Activated CD4-positive, alpha-beta T cell treated with anti-CD3 and anti-CD28 coated beads, Interleukin-2, amount 50 U/mL, for 1 hour (primary cell): ENCODE results near the gene ELMOD3.
A peak's percentile ranks its signal among the peaks of the same experiment; 100 is the strongest.
"Not testable (repeated sequence)": the region's sequence is repeated elsewhere in the genome, so short reads cannot be mapped to it uniquely, and the experiment has no call there.

Source experiments
- DNase-seq: peaks from one replicate; pipeline ENCODE4 v3.0.0-alpha.2; 2020

ELMOD3 gene

DNA sequence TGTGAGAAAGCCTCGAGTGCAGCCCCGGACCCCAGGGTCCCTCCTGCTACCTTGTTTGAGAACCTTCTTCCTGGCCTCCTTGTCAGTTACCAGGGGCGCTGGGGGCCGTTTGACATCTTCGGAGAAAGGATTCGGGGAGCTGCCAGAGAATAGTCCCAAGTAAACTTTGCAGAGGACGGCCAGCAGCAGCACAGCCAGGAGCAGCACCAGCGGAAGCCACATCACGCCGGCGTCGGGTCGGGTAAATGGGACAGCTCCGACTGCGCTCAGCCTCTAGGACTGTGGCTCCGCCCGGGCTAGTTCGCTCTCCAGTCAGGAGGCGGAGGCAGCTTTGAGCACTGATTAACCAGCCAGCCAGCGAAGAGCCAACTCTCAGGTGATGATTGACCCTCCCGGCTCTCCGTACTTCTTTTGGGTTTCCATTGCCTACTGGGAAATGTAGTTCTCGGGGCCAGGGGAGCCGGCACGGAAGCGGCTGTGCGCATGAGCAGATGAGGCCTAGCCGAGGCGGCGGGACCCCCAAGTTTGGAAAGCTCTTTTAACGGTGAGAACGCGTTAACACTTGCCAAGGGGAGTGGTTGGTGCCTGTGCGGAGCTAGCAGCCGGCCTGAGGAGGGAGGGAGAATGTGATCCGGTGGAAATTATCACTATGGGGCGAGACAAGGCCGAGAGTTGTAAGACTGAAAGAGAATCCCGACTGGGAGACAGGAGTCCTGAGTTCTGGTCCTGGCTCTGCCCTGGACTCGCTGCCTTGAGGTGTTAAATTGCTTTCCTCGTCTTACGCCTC, at the start of gene ELMOD3, which contains the start of gene RETSAT:
Gene ELMOD3, plus strand, starts transcription at position 484 of the 787 bp plus-strand sequence. CDS start 2,430 bp downstream, outside the sequence.
Gene RETSAT, minus strand, starts transcription at position 243 of the 787 bp plus-strand sequence. Its CDS starts 21 bp downstream, at position 222.
- peak; percentile 94 for DNase-seq

DNA sequence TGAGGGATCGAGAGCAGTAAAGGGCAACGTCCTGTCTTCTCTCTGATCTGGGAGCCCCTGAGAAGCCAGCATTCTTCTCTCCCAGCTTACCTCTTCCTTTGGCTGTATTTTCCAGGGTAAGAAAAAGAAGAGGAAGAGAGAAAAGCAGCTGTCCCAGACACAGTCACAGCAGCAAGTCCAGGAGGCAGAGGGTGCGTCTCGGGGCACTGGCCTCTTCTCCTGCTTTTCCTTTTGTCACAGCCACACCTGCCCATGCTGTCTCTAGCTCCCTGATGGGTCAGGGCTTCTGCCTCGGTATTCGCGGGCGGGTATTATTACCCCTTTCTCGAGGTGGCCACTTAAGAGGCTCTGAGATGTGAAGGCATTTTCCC, 47.1 kb upstream of the ELMOD3 start:
- no peak for DNase-seq

- no peak for DNase-seq
Observed at GRCh38 chr2:85308201-85308600, 46.4 kb upstream of the ELMOD3 start.

DNA sequence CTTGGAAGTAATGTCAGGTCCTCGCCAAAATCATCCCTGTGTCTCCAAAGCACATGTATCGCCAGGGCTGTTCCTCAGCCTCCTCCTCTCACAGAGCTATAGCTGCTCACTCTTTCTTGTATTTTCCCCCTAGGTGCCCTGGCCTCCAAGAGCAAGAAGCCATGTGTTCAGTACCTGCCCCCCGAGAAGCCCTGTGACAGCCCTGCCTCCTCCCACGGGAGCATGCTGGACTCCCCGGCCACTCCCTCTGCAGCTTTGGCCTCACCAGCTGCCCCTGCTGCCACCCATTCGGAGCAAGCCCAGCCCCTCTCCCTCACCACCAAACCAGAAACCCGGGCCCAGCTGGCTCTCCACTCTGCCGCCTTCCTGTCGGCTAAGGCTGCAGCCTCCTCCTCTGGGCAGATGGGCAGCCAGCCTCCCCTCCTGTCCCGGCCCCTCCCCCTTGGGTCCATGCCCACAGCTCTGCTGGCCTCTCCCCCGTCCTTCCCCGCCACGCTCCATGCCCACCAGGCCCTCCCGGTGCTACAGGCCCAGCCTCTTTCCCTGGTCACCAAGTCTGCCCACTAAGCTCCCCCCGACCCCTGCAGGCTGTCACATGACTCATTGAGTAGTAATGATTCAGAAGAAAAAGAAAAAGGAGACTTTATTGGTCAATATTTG, 45.5 kb upstream of the ELMOD3 start:
- no peak for DNase-seq

DNA sequence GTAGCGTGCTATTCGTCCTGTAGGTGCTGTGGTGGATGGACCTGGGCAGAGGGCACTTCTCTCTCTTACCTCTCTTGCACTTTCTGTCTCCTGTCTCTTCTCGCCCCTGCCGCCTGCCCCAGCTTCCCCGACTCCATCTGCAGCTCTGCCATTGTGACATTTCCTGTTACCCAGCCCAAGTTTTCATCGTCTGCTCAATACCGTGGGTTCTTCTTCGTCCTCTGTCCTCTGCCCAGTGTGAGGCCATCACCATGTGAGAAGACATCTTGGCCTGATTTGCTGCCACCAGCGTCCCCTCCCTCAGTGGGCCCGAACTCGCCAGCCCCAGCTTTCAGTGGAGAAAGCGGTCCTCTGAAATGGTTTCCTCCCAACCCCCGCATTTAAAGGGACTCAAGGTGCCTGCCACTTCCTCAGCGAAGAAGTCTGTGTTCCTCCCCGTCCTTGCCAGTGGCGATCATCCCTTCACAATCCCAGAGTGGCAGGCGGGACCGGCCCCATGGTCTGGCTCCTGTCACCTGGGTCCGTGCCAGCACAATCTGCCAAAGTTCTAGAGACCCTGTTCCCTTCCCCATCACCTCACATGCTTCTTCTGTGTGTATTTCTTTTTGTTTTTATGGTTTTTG, 44.8 kb upstream of the ELMOD3 start:
- DNase-seq, result no peak

DNA sequence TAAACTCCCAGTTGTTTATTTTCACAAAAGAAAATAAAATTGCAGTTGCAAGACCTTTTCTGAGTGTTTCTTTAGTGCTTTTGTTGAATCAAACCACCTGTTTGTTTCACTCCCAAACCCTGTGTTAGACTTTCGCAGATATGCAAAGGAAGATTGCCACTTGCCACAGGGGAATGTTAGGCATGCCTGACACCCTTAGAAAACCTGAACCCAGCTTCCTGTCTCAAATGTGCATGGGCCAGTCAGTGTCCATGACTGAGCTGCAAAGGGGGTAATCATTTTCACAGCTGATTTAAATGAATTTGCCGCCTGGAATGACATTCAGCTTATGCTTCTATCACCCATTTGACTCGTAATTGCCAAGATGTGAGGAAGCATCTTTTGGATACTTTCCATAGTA, 44.2 kb upstream of the ELMOD3 start:
- DNase-seq, result no peak

DNA sequence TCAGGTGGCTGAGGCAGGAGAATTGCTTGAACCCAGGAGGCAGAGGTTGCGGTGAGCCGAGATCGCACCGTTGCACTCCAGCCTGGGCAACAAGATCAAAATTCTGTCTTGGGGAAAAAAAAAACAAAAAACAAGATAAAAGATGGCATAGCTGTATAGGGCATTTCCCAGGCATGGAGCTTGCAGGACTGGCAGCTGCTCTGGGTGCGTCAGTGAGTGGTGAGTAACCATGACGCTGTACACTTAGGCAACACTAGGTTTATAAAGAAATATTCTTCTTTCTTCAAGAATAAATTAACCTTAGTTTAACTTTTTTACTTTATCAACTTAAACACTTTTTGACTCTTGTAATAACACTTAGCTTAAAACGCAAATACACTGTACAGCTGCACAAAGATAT, 42.2 kb upstream of the ELMOD3 start:
- DNase-seq, result no peak

DNA sequence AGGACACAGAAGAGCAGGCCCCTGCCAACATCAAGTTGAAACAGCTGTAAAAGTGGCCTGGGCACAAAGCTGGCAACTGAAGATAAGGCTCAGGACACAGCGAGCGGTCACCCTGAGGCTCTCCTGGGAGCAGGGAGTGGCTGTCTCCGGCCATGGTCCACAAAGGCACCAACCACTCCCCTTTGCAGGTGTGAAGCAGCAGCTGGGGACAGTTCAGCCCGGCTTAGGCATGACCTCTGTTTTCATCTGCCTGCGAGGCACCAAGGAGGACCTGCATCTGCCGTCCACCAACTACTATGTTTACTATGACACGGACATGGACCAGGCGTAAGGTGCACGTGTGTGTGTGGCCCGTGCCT, 39.7 kb upstream of the ELMOD3 start:
- no peak for DNase-seq

DNA sequence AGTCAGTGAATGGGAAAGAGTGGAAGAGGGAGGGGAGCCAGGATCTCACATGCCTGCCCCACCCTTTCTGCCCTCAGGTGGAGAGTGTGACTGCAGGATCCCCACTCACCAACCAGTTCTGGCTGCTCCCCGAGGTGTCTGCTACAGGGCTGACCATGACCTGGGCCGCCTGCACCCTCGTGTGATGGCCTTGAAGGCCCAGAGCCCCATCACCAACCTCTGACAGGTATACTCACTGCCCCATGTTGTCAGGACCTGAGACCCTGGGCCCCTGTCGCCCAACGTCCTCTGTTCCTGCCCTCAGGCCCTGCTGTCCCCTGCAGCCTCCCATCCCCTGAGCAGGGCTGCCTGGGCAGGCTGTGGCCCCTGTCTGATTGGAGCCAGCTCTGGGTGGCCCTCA, 38.6 kb upstream of the ELMOD3 start:
- DNase-seq, result not testable (repeated sequence)

GRCh38 chr2:85318222-85319074, 36.1 kb upstream of the ELMOD3 start:
- DNase-seq, result no peak

DNA sequence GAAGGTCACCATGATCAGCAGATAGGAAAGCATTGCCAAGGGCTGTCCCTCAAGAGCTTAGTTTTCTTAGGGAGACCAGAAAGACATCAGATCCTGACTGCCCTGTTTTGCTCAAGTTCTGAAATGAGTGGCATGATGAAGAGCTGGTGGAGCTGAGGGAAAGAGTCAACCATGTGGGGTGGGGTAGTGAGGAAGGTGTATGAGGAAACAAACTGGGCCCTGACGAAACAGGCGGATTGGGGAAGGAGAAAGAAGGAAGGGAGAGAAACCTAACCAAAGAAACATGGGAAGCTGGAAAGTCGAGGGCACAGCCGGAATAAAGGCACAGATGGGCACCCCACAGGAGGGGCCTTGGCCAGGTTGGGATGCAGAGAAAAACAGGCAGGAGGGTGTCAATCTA, 34.8 kb upstream of the ELMOD3 start:
- DNase-seq, result no peak

DNA sequence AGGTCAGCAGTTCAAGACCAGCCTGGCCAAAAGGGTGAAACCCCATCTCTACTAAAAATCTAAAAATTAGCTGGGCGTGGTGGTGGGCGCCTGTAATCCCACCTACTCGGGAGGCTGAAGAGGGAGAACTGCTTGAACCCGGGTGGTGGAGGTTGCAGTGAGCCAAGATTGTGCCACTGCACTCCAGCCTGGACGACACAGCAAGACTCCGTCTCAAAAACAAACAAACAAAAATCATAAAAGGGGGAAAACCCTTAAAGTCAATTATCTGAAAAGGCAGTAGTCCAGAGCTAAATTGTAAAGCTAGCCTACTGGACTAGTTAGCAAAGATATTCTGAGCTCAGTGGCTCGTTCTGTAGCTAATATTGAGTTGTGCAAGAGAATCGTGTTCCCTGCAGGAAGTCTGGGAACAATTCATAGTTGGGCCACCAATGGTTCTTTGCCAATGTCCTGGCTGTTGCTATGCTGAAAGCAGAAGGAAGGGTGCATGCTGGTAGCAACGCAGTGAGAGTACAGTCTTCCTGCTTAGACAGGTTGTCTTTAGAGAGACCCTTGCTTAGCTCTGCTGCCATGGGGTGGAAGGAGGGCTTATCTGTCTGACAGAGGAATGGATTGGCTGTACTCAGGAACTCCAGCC, 31.1 kb upstream of the ELMOD3 start:
- DNase-seq, result no peak

DNA sequence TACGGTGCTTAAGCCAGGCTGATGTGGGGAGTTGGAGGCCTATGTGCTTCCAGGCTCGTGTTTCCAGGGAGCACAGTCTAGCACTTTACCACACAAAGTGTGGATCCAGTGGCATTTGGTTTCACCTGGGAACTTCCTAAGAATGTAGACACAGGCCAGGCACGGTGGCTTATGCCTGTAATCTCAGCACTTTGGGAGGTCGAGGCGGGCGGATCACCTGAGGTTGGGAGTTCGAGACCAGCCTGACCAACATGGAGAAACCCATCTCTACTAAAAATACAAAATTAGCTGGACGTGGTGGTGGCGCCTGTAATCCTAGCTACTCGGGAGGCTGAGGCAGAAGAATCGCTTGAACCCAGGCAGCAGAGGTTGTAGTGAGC, 30.6 kb upstream of the ELMOD3 start:
- not testable (repeated sequence) for DNase-seq

- no peak for DNase-seq
Observed at GRCh38 chr2:85324639-85325465, 29.7 kb upstream of the ELMOD3 start.

DNA sequence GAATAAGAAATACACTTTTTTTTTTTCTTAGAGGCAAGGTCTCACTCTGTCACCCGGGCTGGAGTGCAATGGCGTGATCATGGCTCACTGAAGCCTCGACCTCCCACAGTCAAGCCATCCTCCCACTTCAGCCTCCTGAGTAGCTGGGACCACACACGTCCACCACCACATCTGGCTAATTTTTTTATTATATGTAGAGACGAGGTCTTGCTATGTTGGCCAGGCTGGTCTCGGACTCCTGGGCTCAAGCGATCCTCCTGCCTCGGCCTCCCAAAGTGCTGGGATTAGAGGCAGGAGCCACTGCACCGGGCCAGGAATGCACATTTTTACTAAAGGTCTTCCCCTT, 29.1 kb upstream of the ELMOD3 start:
- no peak for DNase-seq

DNA sequence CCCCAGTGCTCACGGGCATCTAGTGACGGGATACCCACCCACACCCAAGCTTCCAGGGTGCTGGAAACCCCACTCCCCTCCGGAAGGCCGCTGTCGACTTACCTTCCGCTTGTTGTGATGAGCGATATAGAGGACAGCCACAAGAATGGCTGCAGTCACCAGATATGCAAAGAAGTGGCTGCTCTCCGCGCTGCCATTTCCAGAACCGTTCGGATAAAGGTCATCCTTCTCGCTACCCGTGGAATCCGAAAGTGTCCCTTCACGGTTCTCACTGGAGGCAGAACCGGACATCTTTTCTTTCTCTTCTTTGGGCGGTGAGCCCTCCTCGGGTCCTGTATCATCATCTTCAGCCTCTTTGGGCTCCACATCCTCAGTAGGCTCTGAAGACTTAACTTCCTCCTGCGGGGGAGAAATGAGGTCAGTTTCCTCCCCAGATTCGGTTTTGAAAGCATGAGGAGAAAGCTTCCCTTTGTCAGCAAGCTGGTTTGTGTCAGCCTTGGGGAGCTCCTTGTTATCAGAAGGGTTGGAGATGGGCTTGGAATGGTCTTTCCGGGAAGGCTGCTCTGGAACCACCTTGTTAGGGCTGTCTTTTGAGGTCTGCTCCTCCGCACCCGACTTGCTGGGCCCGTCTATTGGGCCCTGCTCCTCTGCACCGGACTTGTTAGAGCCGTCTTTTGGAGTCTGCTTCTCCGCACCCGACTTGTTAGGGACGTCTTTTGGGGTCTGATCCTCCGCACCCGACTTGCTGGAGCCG, 28.0 kb upstream of the ELMOD3 start:
- peak; percentile 19 for DNase-seq

DNA sequence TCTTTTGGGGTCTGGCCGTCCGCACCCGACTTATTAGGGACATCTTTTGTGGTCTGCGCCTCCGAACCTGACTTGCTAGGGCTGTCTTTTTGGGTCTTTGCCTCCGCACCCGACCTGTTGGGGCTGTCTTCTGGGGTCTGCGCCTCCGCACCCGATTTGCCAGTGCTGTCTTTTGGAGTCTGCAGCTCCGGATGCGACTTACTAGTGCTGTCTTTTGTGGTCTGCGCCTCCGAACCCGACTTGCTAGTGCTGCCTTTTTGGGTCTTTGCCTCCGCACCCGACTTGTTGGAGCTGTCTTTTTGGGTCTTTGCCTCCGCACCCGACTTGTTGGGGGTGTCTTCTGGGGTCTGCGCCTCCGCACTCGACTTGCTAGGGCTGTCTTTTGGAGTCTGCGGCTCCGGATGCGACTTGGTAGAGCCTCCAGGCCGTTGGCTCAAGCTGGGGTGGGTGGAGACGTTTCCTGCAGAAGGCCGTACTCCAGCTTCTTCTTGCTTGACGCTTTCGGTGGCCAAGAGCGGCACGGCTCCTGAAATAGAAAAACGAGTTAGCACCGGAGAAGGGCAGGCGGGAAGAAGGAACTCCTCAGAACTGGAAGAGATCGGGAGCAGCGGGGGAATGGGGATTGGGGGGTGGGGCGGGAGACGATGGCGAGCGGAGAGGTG, 27.3 kb upstream of the ELMOD3 start:
- peak; percentile 48 for DNase-seq

DNA sequence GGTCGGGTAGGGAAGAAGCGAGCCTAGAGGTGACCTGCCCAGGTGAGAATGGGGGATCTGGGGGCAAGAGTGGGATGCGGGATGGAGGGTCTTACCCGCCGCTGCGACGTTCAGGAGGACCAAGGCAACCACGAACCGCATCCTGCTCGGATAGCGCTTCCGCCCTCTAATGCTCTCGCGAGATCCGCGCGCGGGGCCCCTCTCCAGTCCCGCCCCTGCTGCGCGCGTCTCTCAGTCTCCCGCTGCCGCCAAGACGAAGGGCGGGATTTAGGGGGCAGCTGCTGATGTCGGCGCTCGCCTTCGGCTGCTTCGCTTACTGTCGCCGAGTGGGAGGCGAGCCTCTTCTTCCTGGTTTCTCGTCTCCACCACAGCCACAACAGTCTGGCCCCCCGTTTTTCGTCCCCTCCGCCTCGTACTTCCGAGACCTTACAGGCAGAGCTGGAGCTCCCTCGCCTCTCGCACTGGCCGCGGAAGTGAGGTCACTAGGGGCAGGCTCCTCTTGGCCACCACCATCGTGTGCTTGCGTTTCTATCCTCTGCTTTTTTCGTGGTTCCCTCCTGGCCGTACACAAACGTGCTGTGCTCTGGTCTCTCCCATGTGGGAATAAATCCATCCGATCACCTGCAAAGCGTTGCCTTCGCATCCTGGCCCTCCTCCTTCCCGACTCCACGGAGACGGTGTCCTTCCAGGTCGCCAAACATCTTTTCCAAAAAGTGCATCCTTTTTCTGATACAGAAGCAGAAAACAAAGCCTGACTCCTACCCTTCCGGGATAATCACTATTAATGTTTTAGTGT, 26.5 kb upstream of the ELMOD3 start, which contains the start of gene TGOLN2:
Gene TGOLN2, minus strand, starts transcription at position 168 of the 796 bp plus-strand sequence. Its CDS starts 27 bp downstream, at position 141.
- DNase-seq, result peak; percentile 93

DNA sequence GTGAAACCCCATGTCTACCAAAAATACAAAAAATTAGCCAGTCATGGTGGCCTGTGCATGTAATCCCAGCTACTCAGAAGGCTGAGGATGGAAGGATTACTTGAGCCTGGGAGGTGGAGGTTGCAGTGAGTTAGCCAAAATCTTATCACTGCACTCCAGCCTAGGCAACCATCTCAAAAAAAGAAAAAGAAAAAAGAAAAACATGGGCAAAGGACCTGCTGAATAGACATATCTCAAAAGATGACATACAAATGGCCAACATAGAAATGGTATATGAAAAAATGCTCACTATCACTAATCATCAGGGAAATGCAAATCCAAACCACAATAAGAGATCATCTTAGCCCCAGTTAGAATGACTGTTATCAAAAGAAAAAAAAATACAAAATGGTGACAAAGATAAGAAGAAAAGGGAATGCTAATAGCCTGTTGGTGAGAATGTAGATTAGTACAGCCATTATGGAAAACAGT, 25.4 kb upstream of the ELMOD3 start:
- DNase-seq, result no peak
